HG02938 (cell line): Measurements from ENCODE around the gene TAF7L.
"Not testable (repeated sequence)": the region's sequence is repeated elsewhere in the genome, so short reads cannot be mapped to it uniquely, and the experiment has no call there.

Source experiments
- ATAC-seq: cut with Tn5 transposase; IDR thresholded peaks from one replicate; pipeline ENCODE4 v1.9.1; 2021; ENCODE audit warnings: mild to moderate bottlenecking, moderate library complexity; ENCODE audit not compliant: unreplicated experiment

The TAF7L gene, protein sequence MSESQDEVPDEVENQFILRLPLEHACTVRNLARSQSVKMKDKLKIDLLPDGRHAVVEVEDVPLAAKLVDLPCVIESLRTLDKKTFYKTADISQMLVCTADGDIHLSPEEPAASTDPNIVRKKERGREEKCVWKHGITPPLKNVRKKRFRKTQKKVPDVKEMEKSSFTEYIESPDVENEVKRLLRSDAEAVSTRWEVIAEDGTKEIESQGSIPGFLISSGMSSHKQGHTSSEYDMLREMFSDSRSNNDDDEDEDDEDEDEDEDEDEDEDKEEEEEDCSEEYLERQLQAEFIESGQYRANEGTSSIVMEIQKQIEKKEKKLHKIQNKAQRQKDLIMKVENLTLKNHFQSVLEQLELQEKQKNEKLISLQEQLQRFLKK

DNA sequence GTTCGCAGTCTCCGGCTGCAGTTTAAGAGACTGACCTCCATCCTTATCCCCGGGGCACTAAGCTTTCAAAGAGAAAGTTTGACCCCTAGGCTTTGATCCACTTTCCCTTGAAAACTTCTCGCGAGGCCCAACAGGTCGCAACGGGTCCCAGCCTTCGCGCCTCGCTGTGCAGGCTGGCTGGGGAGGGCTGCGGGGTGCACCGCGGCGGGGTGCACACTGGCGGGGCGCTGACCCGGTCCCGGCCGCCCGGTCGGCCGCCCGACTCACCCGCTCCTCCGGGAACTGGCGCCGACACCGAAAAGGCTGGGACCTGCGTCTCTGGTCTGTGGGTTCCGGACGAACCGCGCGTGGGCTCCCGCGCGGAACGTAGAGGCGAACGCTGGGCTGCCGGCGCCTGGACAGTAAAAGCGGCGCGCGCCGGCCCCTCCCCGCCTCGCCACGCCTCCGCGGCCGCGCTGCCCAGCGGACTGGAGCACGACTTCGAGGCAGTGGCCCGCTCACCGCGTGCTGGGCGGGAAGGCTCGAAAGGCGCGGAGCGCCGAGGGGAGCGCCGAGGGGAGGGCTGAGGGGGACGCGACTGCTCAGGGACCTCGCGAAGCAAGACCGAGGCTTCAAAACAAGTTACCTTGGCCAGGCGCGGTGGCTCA lies at the start of gene TAF7L:
Gene TAF7L, minus strand, starts transcription at position 378 of the 647 bp plus-strand sequence. CDS start 3,791 bp downstream, outside the sequence.
- no peak for ATAC-seq

- no peak for ATAC-seq
These were observed 46.7 kb upstream of the TAF7L start for GRCh38 chrX:101337776-101338271.

DNA sequence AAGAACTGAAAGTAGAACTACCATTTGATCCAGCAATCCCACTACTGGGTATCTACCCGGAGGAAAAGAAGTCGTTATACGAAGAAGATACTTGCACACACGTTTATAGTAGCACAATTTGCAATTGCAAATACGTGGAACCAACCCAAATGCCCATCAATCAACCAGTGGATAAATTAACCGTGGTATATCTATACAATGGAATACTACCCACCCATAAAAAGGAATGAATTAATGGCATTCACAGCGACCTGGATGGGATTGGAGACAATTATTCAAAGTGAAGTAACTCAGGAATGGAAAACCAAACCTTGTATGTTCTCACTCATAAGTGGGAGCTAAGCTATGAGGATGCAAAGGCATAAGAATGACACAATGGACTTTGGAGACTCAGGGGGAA lies 43.2 kb upstream of the TAF7L start:
- not testable (repeated sequence) for ATAC-seq

GRCh38 chrX:101326600-101326999 lies 35.5 kb upstream of the TAF7L start:
- not testable (repeated sequence) for ATAC-seq

DNA sequence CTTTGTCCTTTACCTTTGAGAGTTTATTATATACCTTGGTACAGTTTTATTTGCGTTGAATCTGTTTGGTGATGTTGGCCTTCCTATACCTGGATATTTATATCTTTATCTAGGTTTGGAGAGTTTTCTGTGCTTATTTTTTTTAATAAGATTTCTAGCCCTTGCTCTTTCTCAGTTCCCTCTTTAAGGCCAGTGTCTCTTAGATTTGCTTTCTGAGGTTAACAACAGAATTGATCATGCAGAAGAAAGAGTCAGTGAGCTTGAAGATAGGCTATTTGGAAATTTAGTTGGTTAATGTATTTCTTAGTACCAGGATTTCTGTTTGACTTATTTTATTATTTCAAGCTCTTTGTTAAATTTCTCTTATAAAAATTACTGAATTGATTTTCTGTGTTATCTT lies 12.7 kb upstream of the TAF7L start:
- ATAC-seq, result no peak

DNA sequence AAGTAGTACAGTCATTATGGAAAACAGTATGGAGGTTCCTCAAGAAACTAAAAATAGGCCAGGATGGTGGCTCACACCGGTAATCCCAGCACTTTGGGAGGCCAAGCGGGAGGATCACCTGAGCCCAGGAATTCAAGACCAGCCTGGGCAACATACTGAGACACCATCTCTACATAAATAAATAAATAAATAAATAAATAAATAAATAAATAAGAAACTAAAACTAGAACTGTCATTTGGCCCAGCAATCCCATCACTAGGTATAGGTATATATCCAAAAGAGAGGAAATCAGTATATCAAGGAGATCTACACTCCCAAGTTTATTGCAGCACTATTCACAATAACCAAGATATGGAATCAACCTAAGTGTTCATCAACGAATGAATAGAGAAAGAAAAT lies 4.5 kb upstream of the TAF7L start:
- not testable (repeated sequence) for ATAC-seq

DNA sequence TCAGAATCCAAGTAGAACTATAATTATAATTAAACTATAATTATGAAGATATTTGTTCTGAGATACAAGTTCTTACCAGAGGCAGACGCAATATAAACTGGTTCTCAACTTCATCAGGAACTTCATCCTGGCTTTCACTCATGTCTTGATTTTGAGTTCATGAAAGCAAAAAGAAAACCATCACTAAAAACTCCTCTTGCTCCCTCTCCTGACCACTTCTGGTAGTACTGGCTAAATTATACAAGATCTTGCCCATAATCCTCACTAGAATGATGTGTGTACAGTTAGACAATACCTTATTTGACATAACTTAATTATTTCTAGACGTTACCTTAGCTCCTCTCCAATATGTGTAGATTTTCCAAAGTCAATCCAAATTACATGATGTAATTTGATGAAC lies 3.7 kb downstream of the TAF7L start:
- no peak for ATAC-seq

DNA sequence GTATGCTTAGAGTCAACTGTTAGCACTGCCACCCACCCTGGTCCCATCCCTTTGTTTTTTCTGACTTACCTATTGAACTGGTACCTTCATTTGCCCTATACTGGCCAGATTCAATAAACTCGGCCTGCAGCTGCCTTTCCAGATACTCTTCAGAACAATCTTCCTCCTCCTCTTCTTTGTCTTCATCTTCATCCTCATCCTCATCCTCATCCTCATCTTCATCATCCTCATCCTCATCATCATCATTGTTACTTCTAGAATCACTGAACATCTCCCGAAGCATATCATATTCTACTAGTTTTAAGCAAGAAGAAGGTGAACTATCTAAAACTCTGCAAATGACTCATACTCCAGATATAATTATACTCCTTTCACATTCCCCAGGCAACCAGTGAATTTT lies 14.9 kb downstream of the TAF7L start:
- ATAC-seq, result no peak

- no peak for ATAC-seq
These were observed 16.9 kb downstream of the TAF7L start for GRCh38 chrX:101274198-101274597.

DNA sequence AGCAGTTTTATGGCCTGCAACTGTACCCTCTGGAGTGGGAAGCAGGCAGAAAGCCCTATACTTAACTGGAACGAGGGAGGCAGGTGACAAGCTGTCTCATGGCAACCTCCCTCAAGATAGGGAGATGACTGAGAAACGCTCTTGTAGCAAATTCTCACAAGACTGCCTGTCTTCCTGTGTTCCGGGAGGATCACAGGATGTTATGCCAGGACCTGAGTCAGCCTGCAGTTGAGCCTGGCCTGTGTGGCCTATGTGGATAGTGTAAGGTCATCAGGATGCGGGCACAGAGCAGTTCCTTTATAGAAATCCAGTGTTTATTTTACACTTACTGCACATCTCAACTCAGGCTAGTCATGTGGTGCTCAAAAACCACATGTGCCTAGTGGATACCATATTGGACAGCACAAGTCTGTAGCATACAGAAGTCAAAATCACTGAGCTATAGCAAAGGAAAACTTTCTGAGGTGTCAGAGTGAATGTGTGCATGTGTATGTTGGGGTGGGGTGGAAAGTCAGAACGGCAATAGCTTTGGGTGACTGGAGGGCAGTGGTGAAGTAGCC lies 25.2 kb downstream of the TAF7L start:
- no peak for ATAC-seq

DNA sequence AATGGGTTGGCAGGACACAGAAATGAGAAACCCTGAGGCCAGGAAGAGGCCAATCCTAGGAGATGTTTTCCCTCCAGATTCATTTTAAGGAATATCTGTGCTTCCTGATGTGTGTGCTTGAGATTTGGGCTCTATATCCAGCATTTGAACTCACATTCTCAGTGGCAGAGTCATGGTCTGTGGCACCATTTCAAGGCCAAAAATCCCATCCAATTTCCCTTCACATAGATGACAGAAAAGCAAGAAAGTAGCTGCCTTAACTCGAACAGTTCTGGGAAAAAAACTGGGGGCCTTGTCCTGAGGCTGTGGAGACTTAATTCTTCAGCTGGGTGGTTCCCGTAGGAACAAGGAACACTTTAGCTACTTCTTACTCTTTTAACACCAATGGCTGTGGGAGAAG lies 27.4 kb downstream of the TAF7L start:
- no peak for ATAC-seq

GRCh38 chrX:101262590-101262989 lies 28.5 kb downstream of the TAF7L start:
- no peak for ATAC-seq

- ATAC-seq, result no peak
These were observed 30.7 kb downstream of the TAF7L start for GRCh38 chrX:101260435-101260834.

- ATAC-seq, result no peak
These were observed 32.9 kb downstream of the TAF7L start for GRCh38 chrX:101258259-101258581.

- no peak for ATAC-seq
These were observed 33.5 kb downstream of the TAF7L start for GRCh38 chrX:101257448-101258258.

DNA sequence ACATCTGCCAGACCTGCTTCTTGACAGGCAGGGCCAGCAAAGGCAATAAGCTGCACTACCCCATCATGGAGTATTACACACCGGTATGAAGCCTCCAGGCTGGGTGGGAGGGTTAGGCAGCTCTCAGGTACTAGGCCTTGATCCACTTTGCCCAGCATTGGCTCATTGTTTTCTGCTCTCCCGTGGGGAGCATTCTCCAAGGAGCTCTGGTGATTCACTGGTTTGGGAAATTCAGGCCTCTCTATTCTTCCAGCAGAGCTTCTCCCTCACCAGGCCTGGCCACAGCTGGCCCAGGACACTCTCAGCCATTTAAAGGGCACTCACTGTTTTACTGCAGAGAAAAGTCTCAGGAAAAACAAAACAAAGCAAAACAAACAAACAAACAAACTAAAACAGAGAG lies 38.5 kb downstream of the TAF7L start:
- ATAC-seq, result no peak

DNA sequence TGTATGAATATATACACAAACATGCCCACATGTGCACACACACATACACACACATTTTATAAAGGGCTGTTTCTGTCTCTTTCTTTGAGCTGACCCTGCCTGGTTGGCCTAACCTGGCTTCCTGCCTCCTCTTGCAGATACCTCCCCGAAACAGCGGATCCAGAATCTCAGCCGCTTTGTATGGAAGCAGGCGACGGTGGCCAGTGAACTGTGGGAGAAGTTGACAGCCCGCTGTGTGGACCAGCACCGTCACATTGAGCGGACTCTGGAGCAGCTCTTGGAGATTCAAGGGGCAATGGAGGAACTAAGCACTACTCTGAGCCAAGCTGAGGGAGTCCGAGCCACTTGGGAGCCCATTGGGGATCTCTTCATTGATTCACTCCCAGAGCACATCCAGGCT lies 49.6 kb downstream of the TAF7L start:
- ATAC-seq, result no peak

- no peak for ATAC-seq
These were observed 54.1 kb downstream of the TAF7L start for GRCh38 chrX:101237041-101237440.

- no peak for ATAC-seq
These were observed 58.8 kb downstream of the TAF7L start for GRCh38 chrX:101232316-101232715.

GRCh38 chrX:101231080-101231479 lies 60.1 kb downstream of the TAF7L start:
- ATAC-seq, result no peak

- ATAC-seq, result no peak
These were observed 60.5 kb downstream of the TAF7L start for GRCh38 chrX:101230636-101231035.
